Parathyroid adenoma (tissue), 2 donors: ENCODE results near the gene ARL5A.
"Not testable (repeated sequence)": the region's sequence is repeated elsewhere in the genome, so short reads cannot be mapped to it uniquely, and the experiment has no call there.

Source experiments
- H2AFZ ChIP-seq: fragments of 300-600 bp; sonication (generic); one replicate; pipeline ENCODE4 v1.7.0; 2017; ENCODE audit warnings: antibody characterized with exemption, mild to moderate bottlenecking
- H3K27ac ChIP-seq: fragments of 300-600 bp; sonication (generic); one replicate; pipeline ENCODE4 v1.7.0; 2017
- H3K27me3 ChIP-seq: fragments of 300-600 bp; sonication (generic); one replicate; pipeline ENCODE4 v1.7.0; 2017; ENCODE audit warnings: low read length; ENCODE audit not compliant: control insufficient read depth, insufficient read depth
- H3K36me3 ChIP-seq: fragments of 300-600 bp; sonication (generic); one replicate; pipeline ENCODE4 v1.7.0; 2017; ENCODE audit warnings: low read length; ENCODE audit not compliant: control insufficient read depth, insufficient read depth
- H3K4me1 ChIP-seq: fragments of 300-600 bp; sonication (generic); one replicate; pipeline ENCODE4 v1.7.0; 2017; ENCODE audit warnings: control low read depth
- H3K4me2 ChIP-seq: fragments of 300-600 bp; sonication (generic); one replicate; pipeline ENCODE4 v1.7.0; 2017; ENCODE audit warnings: low read length
- H3K4me3 ChIP-seq: fragments of 300-600 bp; sonication (generic); one replicate; pipeline ENCODE4 v1.7.0; 2017; ENCODE audit warnings: low read depth, low read length
- H3K79me2 ChIP-seq: fragments of 300-600 bp; sonication (generic); one replicate; pipeline ENCODE4 v1.7.0; 2017; ENCODE audit warnings: control low read depth
- H3K9ac ChIP-seq: fragments of 300-600 bp; sonication (generic); one replicate; pipeline ENCODE4 v1.7.0; 2017; ENCODE audit warnings: mild to moderate bottlenecking
- H3K9me3 ChIP-seq: fragments of 300-600 bp; sonication (generic); one replicate; pipeline ENCODE4 v1.7.0; 2017; ENCODE audit warnings: low read length; ENCODE audit not compliant: control insufficient read depth
- CTCF ChIP-seq: fragments of 300-600 bp; sonication (generic); IDR thresholded peaks from one replicate; pipeline ENCODE4 v1.7.0; 2017; ENCODE audit warnings: antibody characterized with exemption, mild to moderate bottlenecking
- donor health status: primary hyperparathyroidism.

The ARL5A gene

GRCh38 chr2:151796774-151797173 is 31.4 kb downstream of the ARL5A start:
- no peaks in the 10 kb centered on the region for H3K79me2 ChIP-seq
- H3K4me1 ChIP-seq, result no peaks in the 10 kb centered on the region
- no peaks in the 10 kb centered on the region for H3K36me3 ChIP-seq
- H2AFZ ChIP-seq, result no peak overlapping the region
- no peak for TF ChIP-seq CTCF
- H3K9ac ChIP-seq, result no peak overlapping the region
- H3K9me3 ChIP-seq, result no peaks in the 10 kb centered on the region
- no peak overlapping the region for H3K27ac ChIP-seq
- no peak overlapping the region for H3K4me2 ChIP-seq
- H3K4me3 ChIP-seq, result no peak overlapping the region
- H3K27me3 ChIP-seq, result no peaks in the 10 kb centered on the region

GRCh38 chr2:151795646-151796240 is 32.5 kb downstream of the ARL5A start:
- Histone ChIP-seq H3K79me2 (no peaks in the 10 kb centered on the region), H3K4me3 (no peak overlapping the region), H3K36me3 (no peaks in the 10 kb centered on the region), H3K4me1 (no peaks in the 10 kb centered on the region), H2AFZ (no peak overlapping the region), H3K27ac (no peak overlapping the region), H3K27me3 (no peaks in the 10 kb centered on the region), H3K9ac (no peak overlapping the region), H3K9me3 (no peaks in the 10 kb centered on the region), H3K4me2 (no peak overlapping the region)
- TF ChIP-seq CTCF, result no peak

DNA sequence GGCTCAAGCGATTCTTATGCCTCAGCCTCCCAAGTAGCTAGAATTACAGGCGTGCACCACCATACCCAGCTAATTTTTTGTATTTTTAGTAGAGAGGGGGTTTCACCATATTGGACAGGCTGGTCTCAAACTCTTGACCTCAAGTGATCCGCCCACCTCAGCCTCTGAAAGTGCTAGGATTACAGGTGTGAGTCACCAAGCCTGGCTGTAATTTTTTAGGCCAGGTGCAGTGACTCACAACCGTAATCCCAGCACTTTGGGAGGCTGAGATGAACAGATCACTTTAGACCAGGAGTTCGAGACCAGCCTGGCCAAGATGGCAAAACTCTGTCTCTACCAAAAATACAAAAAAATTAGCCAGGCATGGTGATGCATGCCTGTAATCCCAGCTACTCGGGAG is 33.8 kb downstream of the ARL5A start:
- H3K4me3 ChIP-seq, H3K27me3 ChIP-seq, H3K4me1 ChIP-seq, H3K9me3 ChIP-seq, H3K9ac ChIP-seq, H3K27ac ChIP-seq, H3K4me2 ChIP-seq, H3K79me2 ChIP-seq, H2AFZ ChIP-seq, H3K36me3 ChIP-seq: not testable (repeated sequence)

DNA sequence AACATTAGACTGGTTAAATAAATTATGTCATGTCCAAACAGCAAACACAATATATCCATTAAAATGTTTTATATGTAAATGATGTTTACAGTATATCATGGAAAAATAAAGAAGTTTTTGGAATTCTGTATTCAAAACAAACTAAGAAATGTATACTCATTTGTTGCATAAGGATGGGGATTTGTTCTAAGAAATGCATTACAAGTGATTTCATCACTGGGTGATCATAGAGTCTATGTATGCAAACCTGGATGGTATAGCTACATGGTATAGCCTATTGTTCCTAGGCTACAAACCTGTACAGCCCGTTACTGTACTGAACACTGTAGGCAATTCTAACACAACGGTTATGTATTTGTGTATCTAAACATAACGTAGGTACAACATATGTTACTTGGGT is 35.1 kb downstream of the ARL5A start:
- H3K9ac ChIP-seq, result no peak overlapping the region
- H3K9me3 ChIP-seq, result no peaks in the 10 kb centered on the region
- H3K27me3 ChIP-seq, result no peaks in the 10 kb centered on the region
- H2AFZ ChIP-seq, result no peak overlapping the region
- no peak overlapping the region for H3K4me2 ChIP-seq
- H3K4me3 ChIP-seq, result no peak overlapping the region
- H3K36me3 ChIP-seq, result no peaks in the 10 kb centered on the region
- H3K4me1 ChIP-seq, result no peaks in the 10 kb centered on the region
- no peak overlapping the region for H3K27ac ChIP-seq
- TF ChIP-seq CTCF, result no peak
- no peaks in the 10 kb centered on the region for H3K79me2 ChIP-seq

GRCh38 chr2:151792589-151792988 is 35.6 kb downstream of the ARL5A start:
- Histone ChIP-seq H3K9ac (no peak overlapping the region), H3K4me2 (no peak overlapping the region), H3K36me3 (no peaks in the 10 kb centered on the region), H3K4me1 (no peaks in the 10 kb centered on the region), H3K27ac (no peak overlapping the region), H3K9me3 (no peaks in the 10 kb centered on the region), H2AFZ (no peak overlapping the region), H3K27me3 (no peaks in the 10 kb centered on the region), H3K79me2 (no peaks in the 10 kb centered on the region), H3K4me3 (no peak overlapping the region)
- TF ChIP-seq CTCF, result no peak
